Choroid plexus epithelial cell (primary cell): ENCODE data around the gene SCYL1.

Experiments
- DNase-seq: peaks from one replicate; pipeline ENCODE4 v3.0.0-alpha.2; 2010; ENCODE audit warnings: low read depth
- H3K4me3 ChIP-seq: 2 replicates; pipeline ENCODE4 v1.5.1; 2011; ENCODE audit warnings: low read depth, mild to moderate bottlenecking, control low read depth, low read length, moderate library complexity
- CTCF ChIP-seq: conservative IDR thresholded peaks from 2 replicates; pipeline ENCODE4 v1.5.1; 2011; ENCODE audit warnings: low read depth, mild to moderate bottlenecking, control low read depth, inconsistent platforms, low read length, moderate library complexity

Gene SCYL1

GRCh38 chr11:65565624-65566453, 41.0 kb downstream of the SCYL1 start:
- no peak overlapping the region for H3K4me3 ChIP-seq
- no peak for DNase-seq

GRCh38 chr11:65569164-65569972, 44.5 kb downstream of the SCYL1 start:
- DNase-seq: no peak
- TF ChIP-seq CTCF: no peak
- peak overlapping the region; percentile 93 for H3K4me3 ChIP-seq

More at GRCh38 chr11:65565624-65566453, 41.0 kb downstream of the SCYL1 start:
- TF ChIP-seq CTCF: no peak

- peak within 1 kb of the TSS; percentile 93 for H3K4me3 ChIP-seq
- peak; percentile 99 for DNase-seq
- peak; percentile 42 for TF ChIP-seq CTCF
Observed at GRCh38 chr11:65569973-65570918, 45.4 kb downstream of the SCYL1 start, which contains the start of gene ZNRD2. Gene ZNRD2 (plus strand): TSS chr11:65570477. CDS start chr11:65570492, 15 bp downstream.

GRCh38 chr11:65571420-65571819, 46.5 kb downstream of the SCYL1 start:
- H3K4me3 ChIP-seq: peak overlapping the region; percentile 93
- DNase-seq: no peak
- TF ChIP-seq CTCF: no peak

GRCh38 chr11:65571940-65572339, 47.1 kb downstream of the SCYL1 start:
- peak; percentile 71 for TF ChIP-seq CTCF
- DNase-seq: peak; percentile 70
- H3K4me3 ChIP-seq: peak overlapping the region; percentile 93

- peak; percentile 86 for DNase-seq
Observed at GRCh38 chr11:65572356-65573051, 47.6 kb downstream of the SCYL1 start, which contains the start of gene FAM89B. Gene FAM89B (plus strand): TSS chr11:65572538. CDS start chr11:65572670, 132 bp downstream.

More at GRCh38 chr11:65572356-65573051, 47.6 kb downstream of the SCYL1 start, which contains the start of gene FAM89B:
- TF ChIP-seq CTCF: no peak
- peak within 1 kb of the TSS; percentile 93 for H3K4me3 ChIP-seq
